Astrocyte (in vitro differentiated cells and primary cell): Measurements from ENCODE around the gene ACAP3.

ENCODE experiments used
- CTCF ChIP-seq: IDR thresholded peaks from 2 replicates; pipeline ENCODE4 v1.5.1; 2011; ENCODE audit warnings: low read depth, mild to moderate bottlenecking, inconsistent platforms, low read length, moderate library complexity; ENCODE audit not compliant: insufficient read depth
- EZH2 ChIP-seq: IDR thresholded peaks from 2 replicates; pipeline ENCODE4 v1.6.1; 2012; ENCODE audit warnings: mild to moderate bottlenecking, low read length, inconsistent platforms; ENCODE audit not compliant: insufficient read depth

GRCh38 chr1:1353389-1354151 is 45.8 kb upstream of the ACAP3 start:
- TF ChIP-seq CTCF (no peak), EZH2 (no peak)
